Stimulated activated CD4-positive, alpha-beta T cell treated with anti-CD3 and anti-CD28 coated beads, Interleukin-2, amount 100 ng/mL, for 4 hours (primary cell): Measurements from ENCODE around the gene TRAF2.
"Not testable (repeated sequence)": the region's sequence is repeated elsewhere in the genome, so short reads cannot be mapped to it uniquely, and the experiment has no call there.

ENCODE experiments used
- DNase-seq: peaks from one replicate; pipeline ENCODE4 v3.0.0-alpha.2; 2020; ENCODE audit warnings: low read depth

Gene TRAF2, protein sequence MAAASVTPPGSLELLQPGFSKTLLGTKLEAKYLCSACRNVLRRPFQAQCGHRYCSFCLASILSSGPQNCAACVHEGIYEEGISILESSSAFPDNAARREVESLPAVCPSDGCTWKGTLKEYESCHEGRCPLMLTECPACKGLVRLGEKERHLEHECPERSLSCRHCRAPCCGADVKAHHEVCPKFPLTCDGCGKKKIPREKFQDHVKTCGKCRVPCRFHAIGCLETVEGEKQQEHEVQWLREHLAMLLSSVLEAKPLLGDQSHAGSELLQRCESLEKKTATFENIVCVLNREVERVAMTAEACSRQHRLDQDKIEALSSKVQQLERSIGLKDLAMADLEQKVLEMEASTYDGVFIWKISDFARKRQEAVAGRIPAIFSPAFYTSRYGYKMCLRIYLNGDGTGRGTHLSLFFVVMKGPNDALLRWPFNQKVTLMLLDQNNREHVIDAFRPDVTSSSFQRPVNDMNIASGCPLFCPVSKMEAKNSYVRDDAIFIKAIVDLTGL

DNA sequence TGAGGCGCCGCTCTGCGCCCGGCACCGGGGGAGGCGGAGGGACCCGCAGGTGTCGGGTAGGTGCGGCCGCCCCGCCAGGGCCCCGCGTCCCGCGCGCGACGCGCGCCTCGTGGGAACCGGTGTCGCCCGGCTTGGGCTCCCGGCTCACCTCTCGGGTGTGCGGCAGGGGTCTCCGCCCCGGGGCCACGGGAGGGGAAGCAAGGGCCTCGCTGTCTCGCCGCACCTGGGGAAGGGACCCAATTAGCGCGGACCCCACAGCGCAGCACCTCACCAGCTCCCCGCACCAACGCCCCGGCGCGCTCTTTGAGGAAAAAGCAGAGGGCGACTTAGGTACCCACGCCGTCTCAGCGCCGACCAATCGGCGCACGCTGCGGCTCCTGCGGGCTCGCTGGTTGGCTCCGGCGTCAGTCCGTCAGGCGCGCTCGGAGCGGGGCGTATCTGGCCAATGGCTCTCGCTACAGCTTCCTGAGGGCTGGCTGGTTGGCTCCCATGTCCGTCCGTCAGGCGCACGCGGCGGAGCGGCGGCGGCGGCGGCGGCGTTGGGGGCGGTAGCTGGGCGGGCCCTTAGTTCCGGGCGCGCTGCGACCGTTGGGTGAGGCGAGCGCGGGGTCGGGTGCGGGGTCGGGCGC, at the start of gene TRAF2:
Gene TRAF2, plus strand, starts transcription at position 567 of the 629 bp plus-strand sequence. CDS start 12,225 bp downstream, outside the sequence.
- DNase-seq, result peak; percentile 96

DNA sequence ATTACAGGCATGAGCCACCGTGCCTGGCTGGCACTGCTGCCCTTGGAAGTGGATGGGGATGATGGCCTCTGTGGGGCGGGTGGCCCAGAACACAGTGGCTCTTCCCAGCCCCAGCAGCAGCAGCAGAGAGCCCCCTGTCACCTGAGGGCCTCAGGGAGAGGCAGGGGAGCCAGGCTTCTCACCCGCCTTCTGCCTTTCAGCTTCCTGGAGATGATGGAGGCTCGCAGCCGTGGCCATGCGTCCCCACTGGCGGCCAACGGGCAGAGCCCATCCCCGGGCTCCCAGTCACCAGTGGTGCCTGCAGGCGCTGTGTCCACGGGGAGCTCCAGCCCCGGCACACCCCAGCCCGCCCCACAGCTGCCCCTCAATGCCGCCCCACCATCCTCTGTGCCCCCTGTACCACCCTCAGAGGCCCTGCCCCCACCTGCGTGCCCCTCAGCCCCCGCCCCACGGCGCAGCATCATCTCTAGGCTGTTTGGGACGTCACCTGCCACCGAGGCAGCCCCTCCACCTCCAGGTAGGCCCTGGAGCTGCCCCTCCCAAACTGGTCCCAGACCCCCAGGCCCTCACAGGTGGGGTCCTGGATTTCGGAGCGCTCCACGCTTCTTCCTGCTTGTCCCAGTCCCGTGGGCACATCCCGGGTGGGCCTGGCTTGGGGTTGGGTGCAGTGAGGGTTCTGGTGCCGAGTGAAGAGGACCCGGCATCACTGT, 49.0 kb upstream of the TRAF2 start:
- no peak for DNase-seq

DNA sequence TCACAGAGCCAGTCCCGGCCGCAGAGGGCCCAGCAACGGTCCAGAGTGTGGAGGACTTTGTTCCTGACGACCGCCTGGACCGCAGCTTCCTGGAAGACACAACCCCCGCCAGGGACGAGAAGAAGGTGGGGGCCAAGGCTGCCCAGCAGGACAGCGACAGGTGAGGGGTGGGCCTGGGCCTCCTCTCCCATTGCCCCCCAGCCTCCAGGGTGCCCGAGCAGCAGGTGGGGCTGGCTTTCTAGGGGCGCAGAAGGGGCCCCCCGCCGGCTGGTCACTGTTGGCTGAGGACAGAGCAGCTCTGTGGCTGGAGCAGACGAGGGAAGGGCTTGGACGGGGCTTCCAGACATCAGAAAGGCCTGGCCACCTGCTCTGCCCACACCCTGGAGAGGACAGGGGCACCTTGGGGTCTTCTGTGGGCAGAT, 48.4 kb upstream of the TRAF2 start:
- DNase-seq, result not testable (repeated sequence)

DNA sequence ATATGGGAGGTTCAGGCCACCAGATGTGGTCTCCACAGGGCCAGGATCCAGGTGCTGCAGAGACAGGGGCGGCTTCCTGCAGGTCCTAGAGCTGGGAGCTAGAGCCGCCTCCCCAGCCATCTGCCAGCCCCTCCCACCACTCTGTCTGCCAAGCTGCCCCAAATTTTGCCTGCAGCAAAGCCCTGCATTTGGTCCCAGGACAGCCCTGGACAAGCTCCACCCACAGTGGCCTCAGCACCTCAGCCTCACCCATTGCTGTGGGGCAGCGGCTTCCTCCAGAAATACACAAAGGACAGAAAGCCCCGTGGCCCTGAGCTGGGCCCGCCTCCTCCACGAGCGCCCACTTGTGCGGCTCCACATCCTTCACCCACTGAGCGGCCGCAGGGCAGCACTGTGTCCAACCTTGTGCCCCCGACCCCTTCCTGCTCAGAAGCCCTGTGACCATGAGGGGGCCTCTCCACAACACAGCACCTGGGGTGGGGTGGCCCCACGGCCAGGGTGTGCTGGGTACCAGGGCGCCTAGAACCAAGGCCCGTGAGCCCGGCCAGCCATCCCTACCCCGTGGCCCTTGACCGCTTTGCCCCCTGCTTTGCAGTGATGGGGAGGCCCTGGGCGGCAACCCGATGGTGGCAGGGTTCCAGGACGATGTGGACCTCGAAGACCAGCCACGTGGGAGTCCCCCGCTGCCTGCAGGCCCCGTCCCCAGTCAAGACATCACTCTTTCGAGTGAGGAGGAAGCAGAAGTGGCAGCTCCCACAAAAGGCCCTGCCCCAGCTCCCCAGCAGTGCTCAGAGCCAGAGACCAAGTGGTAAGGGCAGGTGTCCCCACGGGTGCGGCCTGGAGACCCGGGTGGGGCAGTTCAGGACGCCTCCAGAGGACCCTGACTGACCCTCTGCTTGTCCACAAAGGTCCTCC, 47.7 kb upstream of the TRAF2 start:
- no peak for DNase-seq

DNA sequence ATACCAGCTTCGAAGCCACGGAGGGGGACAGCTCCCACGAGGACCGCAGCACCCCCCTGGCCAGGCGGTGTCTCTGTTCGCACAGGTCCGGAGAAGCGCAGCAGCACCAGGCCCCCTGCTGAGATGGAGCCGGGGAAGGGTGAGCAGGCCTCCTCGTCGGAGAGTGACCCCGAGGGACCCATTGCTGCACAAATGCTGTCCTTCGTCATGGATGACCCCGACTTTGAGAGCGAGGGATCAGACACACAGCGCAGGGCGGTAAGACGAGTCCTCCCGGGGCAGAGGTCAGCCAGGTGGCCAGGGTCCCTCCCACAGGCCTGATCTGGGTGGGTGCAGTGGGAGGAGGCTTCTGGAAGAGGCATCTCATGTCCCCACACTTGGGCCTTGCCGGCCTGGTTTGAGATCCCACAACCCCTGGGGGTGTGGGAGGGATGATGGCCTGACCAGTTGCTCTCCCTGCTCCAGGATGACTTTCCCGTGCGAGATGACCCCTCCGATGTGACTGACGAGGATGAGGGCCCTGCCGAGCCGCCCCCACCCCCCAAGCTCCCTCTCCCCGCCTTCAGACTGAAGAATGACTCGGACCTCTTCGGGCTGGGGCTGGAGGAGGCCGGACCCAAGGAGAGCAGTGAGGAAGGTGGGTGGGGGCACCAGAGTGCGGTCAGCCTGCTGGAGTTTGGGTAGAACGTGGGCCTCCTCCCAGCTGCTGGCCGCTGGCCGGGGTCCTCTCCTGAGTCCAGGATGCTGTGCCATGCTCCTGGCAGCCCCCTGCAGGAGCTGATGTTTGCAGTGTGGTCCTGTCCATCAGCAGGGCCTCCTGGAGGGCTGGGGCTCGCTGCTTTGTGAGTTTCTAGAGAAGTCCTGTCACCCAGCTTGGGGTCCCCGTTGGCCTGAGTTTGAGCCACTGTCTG, 46.8 kb upstream of the TRAF2 start:
- DNase-seq, result no peak

DNA sequence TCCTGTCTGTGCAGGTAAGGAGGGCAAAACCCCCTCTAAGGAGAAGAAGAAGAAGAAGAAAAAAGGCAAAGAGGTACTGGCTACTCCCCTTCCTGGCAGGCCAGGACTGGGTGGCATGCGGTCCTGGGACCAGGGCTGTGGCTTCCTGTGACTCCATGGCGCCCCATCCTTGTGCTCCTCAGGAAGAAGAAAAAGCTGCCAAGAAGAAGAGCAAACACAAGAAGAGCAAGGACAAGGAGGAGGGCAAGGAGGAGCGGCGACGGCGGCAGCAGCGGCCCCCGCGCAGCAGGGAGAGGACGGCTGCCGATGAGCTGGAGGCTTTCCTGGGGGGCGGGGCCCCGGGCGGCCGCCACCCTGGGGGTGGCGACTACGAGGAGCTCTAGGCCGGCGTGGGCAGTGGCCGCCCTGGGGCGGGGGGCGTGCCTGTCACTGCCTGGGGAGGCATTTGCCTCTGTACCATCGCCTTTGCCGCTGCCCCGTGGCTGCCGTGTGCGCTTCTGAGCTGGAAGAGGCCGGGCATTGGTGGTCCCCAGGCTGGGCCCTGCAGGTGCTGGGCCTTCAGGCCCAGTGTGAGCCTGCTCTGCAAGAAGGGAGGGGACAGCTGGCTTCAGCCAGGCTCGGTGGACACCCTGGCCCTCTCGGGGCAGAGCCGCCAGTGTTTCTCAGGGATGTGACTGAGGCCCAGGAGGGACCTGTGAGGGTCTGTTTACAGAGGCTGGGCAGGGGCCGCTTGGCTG, 46.0 kb upstream of the TRAF2 start:
- DNase-seq, result no peak

DNA sequence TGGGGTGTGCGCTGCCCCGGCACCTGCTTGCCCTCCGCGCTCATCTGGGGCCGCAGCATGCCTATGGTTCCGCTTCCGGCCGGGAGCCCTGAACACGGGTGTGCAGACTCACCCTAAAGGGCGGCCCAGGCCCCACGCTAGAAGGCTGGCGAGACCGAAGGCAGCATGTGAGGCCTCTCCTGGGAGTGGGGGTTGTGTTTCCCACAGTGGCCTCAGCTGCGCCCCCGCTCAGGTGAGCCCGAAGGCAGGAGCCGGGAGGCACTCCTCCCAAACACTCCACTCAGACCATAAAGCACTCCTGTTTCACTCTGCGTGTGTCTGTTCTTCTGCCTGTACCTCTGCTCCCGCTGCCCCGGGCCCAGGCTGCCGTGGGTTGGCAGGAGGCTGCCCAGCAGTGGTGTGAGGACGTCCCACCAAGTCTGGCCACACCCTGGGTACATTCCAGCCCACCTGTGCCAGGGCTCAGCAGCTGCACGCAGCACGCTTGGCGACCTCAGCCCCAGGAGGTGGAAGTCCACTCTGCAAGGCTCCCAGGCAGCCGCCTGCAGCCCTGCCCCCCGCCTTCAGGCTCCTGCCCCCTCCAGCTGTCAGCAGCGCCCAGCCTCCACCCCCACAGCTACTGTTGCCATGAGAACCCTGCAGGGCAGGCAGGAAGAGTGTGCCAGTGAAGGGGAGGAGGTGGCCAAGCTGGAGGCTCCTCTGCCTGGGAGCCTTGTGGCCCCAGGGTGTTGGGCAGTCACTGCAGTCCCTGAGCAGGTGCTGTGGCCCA, 45.3 kb upstream of the TRAF2 start:
- no peak for DNase-seq

DNA sequence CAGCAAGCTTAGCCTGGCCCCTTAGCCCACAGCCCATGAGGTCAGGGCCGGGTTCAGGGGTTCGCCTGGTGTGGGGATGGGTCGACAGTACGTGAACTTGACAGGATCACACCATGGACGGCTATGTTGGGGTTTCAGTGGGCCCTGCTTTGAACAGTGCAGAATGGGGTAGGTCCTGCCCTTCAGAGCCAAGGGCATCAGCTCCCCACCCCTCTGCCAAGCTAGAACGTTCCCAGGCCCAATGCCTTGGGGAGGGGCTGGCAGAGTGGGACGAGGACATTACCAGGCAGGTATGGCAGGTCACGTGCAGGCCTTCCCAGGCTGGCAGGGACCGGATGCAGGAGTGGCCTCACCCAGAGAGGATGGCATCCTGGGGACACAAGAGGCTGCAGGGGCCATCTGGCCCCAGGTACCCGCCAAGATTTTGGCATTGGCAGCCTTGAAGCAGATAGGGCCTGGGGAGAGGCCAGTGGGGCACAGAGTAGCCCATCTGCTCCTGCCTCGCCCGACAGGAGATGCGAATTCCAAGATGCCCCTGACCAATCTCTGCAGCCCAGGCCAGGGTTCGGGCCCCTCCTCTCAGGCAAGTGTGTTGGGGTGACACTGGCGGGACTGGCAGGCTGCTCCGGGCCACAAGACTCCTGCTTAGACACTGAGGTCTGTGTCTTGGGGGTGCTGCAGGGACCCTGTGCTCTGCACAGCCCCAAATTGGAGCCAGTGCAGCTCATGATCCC, 44.5 kb upstream of the TRAF2 start:
- DNase-seq, result not testable (repeated sequence)

DNA sequence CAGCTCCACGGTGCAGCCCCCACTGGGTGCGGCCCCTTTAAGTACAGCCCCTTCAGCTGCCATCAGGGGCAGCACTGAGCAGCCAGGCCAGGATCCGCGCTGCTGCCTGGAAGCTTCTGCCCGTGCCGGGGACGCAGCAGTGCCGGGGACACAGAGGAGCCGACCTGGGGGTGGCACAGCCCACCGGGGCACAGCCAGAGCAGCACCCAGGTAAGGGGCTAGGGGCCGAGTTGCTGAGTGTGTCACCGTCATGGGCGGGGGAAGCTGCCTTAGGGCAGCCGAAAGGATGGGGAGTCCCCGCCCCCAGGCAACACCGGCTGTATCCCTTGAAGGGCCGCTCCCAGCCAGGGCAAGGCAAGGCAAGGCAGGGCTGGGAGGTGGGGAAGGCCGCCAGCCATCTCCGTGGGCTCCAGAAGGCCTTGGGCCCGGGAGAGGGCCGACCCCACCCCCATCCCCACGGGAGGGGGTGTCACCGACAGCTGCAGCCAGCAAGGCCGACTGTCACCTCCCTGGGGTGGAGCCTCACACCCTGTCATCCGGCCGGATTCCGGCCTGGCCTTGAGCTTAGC, 43.9 kb upstream of the TRAF2 start, which contains the start of gene AJM1:
Gene AJM1, plus strand, starts transcription at position 99 of the 569 bp plus-strand sequence. CDS start 1,937 bp downstream, outside the sequence.
- peak; percentile 57 for DNase-seq

DNA sequence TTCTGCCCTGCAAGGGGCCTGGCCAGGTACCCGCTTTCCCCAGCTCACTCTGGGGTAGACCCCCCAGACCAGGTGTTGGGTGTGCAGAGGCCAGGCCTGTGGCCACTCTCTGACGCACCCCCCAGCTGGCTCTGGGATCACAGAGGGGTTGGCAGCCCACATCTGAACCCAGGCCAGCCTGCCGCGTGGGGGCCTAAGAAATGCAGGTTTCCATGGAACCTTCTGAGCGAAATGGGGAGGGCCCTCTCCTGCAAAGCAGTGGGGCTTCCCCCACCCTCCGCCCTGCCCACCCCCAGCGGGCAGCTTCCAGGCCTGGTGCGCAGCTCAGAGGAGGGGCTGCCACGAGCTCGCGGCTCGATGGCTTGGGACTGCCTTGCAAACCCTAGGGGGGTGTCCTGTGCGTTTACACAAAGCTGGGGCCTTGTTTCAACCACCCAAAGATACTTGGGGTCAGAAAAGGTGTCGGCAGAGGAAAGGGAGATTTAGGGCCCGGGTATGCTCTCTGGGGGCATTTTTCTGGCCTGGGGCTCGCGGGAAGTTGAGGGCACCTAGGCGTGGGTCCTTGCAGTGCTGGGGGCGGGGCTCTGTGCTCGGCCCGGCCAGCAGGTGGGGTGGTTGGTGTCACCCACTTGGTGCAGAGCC, 43.0 kb upstream of the TRAF2 start:
- DNase-seq, result not testable (repeated sequence)

DNA sequence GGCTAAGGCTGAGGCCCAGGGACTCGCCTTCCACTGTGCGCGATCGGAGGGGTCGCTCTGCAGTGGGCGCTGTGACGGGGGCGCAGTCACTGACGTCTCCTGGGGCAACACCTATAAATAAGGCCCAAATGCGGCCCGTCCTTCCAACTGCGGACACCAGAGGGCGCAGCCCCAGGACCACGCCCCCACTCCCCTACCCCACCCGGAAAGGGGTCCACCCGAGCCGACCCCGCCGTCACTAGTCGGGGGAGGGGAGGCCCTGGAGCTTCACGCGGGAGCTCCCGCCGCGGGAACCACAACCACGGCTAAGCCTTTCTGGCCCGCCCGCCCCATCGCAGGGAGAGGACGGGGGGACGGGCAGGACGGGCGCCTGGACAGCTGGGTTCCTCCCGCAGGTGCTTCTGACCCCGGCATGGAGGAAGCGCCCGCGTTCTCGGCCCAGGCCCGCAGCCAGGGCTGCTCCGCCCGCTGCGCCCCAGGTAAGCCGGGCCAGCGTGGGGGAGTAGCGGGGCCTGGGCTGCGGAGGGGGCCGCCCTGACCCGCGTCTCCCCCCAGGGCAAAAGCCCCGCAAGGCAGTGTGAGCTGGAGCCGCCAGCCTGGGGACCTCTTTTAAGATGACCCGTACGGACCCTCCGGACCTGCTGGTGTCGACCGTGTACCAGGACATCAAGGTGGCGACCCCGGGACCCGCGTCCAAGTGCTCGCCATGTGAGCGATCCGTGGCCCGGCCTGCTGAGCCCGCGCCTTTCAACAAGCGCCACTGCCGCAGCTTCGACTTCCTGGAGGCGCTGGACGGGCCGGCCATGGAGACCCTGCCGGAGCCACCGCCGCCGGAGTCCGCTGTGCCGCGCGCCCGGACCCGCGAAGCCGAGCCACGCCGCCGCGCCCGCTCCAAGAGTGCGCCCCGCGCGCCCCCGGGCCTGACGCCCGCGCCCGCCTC, 42.2 kb upstream of the TRAF2 start:
- peak; percentile 43 for DNase-seq

DNA sequence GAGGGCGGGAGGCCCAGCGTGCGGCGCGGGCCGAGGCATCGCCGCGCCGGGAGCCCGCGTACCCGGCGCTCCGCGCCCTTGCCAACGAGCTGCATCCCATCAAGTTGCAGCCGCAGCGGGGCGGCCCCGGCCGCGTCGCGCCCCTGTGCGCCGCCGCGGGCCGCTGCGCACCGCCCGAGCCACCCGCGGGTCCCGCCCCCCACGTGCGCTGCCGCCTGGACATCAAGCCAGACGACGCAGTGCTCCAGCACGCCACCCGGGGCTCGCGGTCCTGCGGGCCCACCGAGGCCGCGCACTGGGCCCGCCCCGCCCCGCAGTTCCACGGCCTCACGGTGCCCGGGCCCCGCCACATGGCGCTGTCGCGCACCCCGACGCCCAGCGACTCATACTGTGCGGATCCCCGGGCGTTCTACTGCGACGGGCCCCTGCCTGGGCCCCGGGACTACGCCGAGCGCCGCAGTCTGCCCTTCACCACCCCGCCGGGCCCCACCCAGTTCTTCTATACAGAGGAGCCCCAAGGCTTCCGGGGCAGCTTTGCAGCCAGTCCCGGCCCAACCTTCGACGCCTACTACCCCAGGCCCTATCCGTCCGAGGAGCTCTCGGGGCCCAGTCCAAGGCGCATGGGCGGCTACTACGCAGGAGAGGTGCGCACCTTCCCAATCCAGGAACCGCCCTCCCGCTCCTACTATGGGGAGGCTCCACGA, 41.4 kb upstream of the TRAF2 start:
- DNase-seq, result no peak

DNA sequence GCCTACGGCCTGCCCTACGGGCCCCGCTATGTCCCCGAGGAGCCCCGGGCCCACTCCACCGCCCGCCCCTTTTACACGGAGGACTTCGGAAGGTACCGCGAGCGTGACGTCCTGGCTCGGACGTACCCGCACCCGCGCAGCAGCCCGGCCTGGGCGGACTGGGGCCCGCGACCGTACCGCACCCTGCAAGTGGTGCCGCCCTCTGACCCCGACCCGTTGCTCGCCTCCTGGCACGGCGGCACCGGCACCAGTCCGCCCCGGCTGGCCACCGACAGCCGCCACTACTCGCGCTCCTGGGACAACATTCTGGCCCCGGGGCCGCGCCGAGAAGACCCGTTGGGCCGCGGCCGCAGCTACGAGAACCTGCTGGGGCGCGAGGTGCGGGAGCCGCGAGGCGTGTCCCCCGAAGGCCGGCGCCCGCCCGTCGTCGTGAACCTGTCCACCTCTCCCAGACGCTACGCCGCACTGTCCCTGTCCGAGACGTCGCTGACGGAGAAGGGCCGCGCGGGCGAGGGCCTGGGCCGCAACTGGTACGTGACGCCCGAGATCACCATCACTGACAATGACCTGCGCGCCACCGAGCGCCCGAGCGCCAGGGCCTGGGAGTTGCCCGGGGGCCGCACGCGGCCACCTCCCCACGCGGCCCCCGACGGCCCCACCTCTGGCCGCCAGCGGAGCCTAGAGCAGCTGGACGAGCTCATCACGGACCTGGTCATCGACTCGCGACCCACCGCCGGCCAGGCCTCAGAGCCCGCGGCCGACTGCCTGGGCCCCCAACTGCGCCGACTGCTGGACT, 40.7 kb upstream of the TRAF2 start:
- DNase-seq, result no peak

DNA sequence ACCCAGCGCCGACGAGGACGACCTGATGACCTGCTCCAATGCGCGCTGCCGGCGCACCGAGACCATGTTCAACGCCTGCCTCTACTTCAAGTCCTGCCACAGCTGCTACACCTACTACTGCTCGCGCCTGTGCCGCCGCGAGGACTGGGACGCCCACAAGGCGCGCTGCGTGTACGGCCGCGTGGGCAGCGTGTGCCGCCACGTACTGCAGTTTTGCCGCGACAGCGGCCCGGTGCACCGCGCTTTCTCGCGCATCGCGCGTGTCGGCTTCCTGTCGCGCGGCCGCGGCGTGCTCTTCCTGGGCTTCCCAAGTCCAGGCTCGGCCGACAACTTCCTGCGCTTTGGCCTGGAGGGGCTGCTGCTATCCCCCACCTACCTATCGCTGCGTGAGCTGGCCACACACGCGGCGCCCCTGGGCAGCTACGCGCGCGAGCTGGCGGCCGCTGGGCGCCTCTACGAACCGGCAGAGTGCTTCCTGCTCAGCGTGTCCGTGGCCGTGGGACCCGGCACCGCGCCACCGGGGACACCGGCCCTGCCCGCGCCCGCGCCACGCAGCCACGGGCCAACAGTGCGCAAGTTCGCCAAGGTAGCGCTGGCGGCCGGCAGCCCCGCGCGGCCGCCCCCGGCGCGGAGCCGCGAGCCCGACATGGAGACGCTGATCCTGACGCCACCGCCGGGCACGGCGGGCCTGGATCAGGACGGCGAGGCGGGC, 39.8 kb upstream of the TRAF2 start:
- peak; percentile 48 for DNase-seq
